Astrocyte (in vitro differentiated cells and primary cell): ENCODE results near the gene GRIP1.

Experiments
- CTCF ChIP-seq: IDR thresholded peaks from 2 replicates; pipeline ENCODE4 v1.5.1; 2011; ENCODE audit warnings: low read depth, mild to moderate bottlenecking, inconsistent platforms, low read length, moderate library complexity; ENCODE audit not compliant: insufficient read depth
- EZH2 ChIP-seq: IDR thresholded peaks from 2 replicates; pipeline ENCODE4 v1.6.1; 2012; ENCODE audit warnings: mild to moderate bottlenecking, low read length, inconsistent platforms; ENCODE audit not compliant: insufficient read depth

- no peak for TF ChIP-seq CTCF
- no peak for TF ChIP-seq EZH2
Measured at GRCh38 chr12:66301944-66302826, 376.7 kb downstream of the GRIP1 start, which contains the start of gene HELB.
